T-cell (primary cell): ENCODE results near the gene GABBR2. TPM values are rescaled to one million over a fixed set of nuclear protein-coding genes. Genes with fewer than 3 reads are reported as not detected.

Source experiments
- ATAC-seq, 4 experiments: fragments of 200-7000 bp in 3 of 4; fragments of 150-1000 bp in 1 of 4; cut with Tn5 transposase; replicated peaks in 1 of 4; 1 replicate in 3 of 4; 2 replicates in 1 of 4; pipeline ENCODE4 v1.10.0; 2021; ENCODE audit warnings: moderate library complexity in 3 of 4, mild to moderate bottlenecking in 2 of 4, moderate number of reproducible peaks in 1 of 4
- CTCF ChIA-PET, 2 donors: fragments of 300-600 bp; sonication (Branson Sonifier 250); formaldehyde crosslinking; loops; one replicate each; lab custom pipeline; 2022; ENCODE audit warnings: antibody characterized with exemption in 2 of 2; lab: Charles Lee
- POLR2A ChIA-PET, 2 donors: fragments of 300-600 bp; sonication (Branson Sonifier 250); formaldehyde crosslinking; loops; one replicate each; lab custom pipeline; 2022; ENCODE audit warnings: antibody characterized with exemption in 2 of 2; lab: Charles Lee
- DNase-seq, 35 experiments: peaks; one replicate each; pipeline versions ENCODE4 v3.0.0 to v3.0.0-alpha.2; 2013 to 2023
- H3K27ac ChIP-seq: one replicate; pipeline ENCODE4 v1.5.1; 2013; ENCODE audit warnings: low read length
- H3K27me3 ChIP-seq, 2 experiments: replicated peaks in 1 of 2; 1 replicate in 1 of 2; 2 replicates in 1 of 2; pipeline versions ENCODE4 v1.6.1 to v1.7.0; 2013; ENCODE audit warnings: low read length in 1 of 2, mixed read lengths in 1 of 2; ENCODE audit not compliant: control insufficient read depth in 2 of 2, insufficient read depth in 2 of 2; ENCODE audit errors: extremely low read depth in 1 of 2
- H3K36me3 ChIP-seq, 2 donors: 1 replicate in 1 of 2; 2 replicates in 1 of 2; pipeline versions ENCODE4 v1.6.1 to v1.7.0; 2013; ENCODE audit warnings: low read length in 1 of 2; ENCODE audit not compliant: control insufficient read depth in 2 of 2, insufficient read depth in 1 of 2; ENCODE audit errors: extremely low read depth in 1 of 2
- H3K4me1 ChIP-seq, 2 experiments: 1 replicate in 1 of 2; 2 replicates in 1 of 2; pipeline versions ENCODE4 v1.6.1 to v1.7.0; 2013; ENCODE audit warnings: low read length in 2 of 2, mixed read lengths in 1 of 2; ENCODE audit not compliant: insufficient read depth in 2 of 2, control insufficient read depth in 1 of 2; ENCODE audit errors: extremely low read depth in 1 of 2
- H3K4me3 ChIP-seq, 2 donors: 1 replicate in 1 of 2; 2 replicates in 1 of 2; pipeline versions ENCODE4 v1.5.1 to v1.7.0; 2013; ENCODE audit warnings: mild to moderate bottlenecking in 2 of 2, low read length in 1 of 2, moderate library complexity in 1 of 2; ENCODE audit not compliant: control insufficient read depth in 1 of 2; ENCODE audit errors: extremely low read depth in 1 of 2
- H3K9me3 ChIP-seq: 2 replicates; pipeline ENCODE4 v1.7.0; 2013
- H3K27ac Mint-ChIP-seq, 2 donors: one replicate each; pipeline ENCODE4 v1.8.0; 2020 to 2021; ENCODE audit warnings: mild to moderate bottlenecking in 2 of 2, mixed read lengths in 2 of 2
- H3K27me3 Mint-ChIP-seq, 2 donors: one replicate each; pipeline ENCODE4 v1.8.0; 2021 to 2022; ENCODE audit warnings: mixed read lengths in 2 of 2
- H3K36me3 Mint-ChIP-seq: one replicate; pipeline ENCODE4 v1.8.0; 2021; ENCODE audit warnings: mixed read lengths
- H3K4me1 Mint-ChIP-seq, 3 donors: one replicate each; pipeline ENCODE4 v1.8.0; 2020 to 2022; ENCODE audit warnings: mixed read lengths in 3 of 3, mild to moderate bottlenecking in 1 of 3
- H3K4me3 Mint-ChIP-seq, 3 donors: one replicate each; pipeline ENCODE4 v1.8.0; 2020 to 2022; ENCODE audit warnings: mild to moderate bottlenecking in 3 of 3, mixed read lengths in 3 of 3, moderate library complexity in 3 of 3
- H3K9me3 Mint-ChIP-seq, 3 donors: one replicate each; pipeline ENCODE4 v1.8.0; 2020 to 2022; ENCODE audit warnings: mixed read lengths in 3 of 3
- WGBS: methylation state at CpG from one replicate; pipeline ENCODE4 v1.1.5; 2013; ENCODE audit warnings: missing lambda C conversion rate; ENCODE audit not compliant: insufficient coverage; 5-methylcytosine and 5-hydroxymethylcytosine counted together
- total RNA-seq, 35 experiments: library from RNA in 6 of 35; stranded (reverse) in 6 of 35; fragments of 120-200 nt in 1 of 35; gene quantifications; one replicate each; pipeline versions ENCODE4 v1.2.1 to v1.2.4 and lab custom pipeline; 2013 to 2026

The GABBR2 gene
- total RNA-seq, 5 donors from 2014 or later (not counting 1 experiment from before 2014, with no cell fraction given) = 0.03 TPM; not detected in 4

DNA sequence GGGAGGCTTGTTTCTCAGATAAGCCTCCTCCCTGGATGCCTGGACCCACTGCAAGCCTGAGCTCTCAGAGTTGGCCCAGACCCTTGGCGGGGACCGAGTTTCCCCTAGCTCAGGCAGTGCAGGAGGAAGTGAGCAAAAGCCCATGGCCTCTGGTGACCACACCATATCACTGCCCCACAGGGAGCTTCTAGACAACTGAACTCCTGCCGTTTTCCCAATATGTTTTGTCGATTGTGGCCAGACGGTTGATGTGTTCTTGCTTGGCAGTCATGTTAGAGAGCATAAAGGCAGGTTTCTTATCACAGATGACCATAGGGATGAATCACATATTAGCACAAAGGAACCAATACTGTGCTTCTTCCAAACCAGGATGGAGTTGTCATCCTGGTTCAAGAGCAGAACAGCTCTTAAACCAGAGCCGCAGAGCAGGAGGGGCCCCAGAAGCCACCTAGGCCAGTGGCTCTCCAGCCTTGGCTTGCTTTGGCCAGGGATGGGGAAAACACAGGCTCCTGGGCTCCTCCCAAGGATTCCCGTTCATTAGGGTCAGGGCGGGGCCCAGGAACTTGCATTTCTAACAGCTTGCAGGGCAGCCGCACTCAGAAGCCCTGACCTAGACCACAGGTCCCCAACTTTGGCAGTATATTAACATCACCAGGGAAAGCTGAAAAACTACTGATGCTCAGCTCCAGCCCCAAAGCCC, 340.2 kb downstream of the GABBR2 start:
- DNase-seq (no peak), ATAC-seq (no peak)
- Mint-ChIP-seq H3K36me3 (peaks cover 4% of the 10 kb centered on the region), H3K27me3 (peaks cover 12 to 18% of the 10 kb centered on the region in 2 donors), H3K4me3 (no peak overlapping the region), H3K9me3 (peaks cover 5 to 24% (median 16%) of the 10 kb centered on the region in 3 donors), H3K4me1 (no peaks in the 10 kb centered on the region), H3K27ac (no peak overlapping the region)
- Histone ChIP-seq H3K4me1 (no peaks in the 10 kb centered on the region), H3K27ac (no peak overlapping the region), H3K9me3 (peaks cover 3% of the 10 kb centered on the region), H3K36me3 (no peaks in the 10 kb centered on the region), H3K27me3 (peaks cover 2 to 22% of the 10 kb centered on the region in 2 experiments), H3K4me3 (no peak overlapping the region)
- CTCF ChIA-PET = no interaction called here
- WGBS = 92% methylated on average over 6 of the region's 9 CpGs
- POLR2A ChIA-PET = interaction anchor here in 1 of 2 donors (0.7 kb wide), 1 partner anchor 23 kb away, joined by 4 read pairs; no protein-coding TSS in a partner anchor

- H3K36me3 Mint-ChIP-seq = peaks cover 4% of the 10 kb centered on the region
- 94% methylated on average over 4 of the region's 5 CpGs for WGBS
- Histone ChIP-seq H3K9me3 (peaks cover 3% of the 10 kb centered on the region), H3K36me3 (no peaks in the 10 kb centered on the region), H3K27ac (no peak overlapping the region), H3K4me1 (no peaks in the 10 kb centered on the region), H3K4me3 (no peak overlapping the region), H3K27me3 (peaks cover 2 to 22% of the 10 kb centered on the region in 2 experiments)
- no peak overlapping the region for H3K27ac Mint-ChIP-seq
- ChIA-PET CTCF (no interaction called here), POLR2A (interaction anchor here in 1 of 2 donors (0.7 kb wide), 1 partner anchor 23 kb away, joined by 4 read pairs; no protein-coding TSS in a partner anchor)
- no peaks in the 10 kb centered on the region for H3K4me1 Mint-ChIP-seq
- ATAC-seq (no peak), DNase-seq (no peak)
- H3K4me3 Mint-ChIP-seq = no peak overlapping the region
- peaks cover 5 to 24% (median 16%) of the 10 kb centered on the region in 3 donors for H3K9me3 Mint-ChIP-seq
- peaks cover 12 to 18% of the 10 kb centered on the region in 2 donors for H3K27me3 Mint-ChIP-seq
These were observed 340.8 kb downstream of the GABBR2 start for GRCh38 chr9:98367923-98368322.

GRCh38 chr9:98367371-98367900, 341.3 kb downstream of the GABBR2 start:
- H3K27me3 Mint-ChIP-seq = peaks cover 12 to 20% of the 10 kb centered on the region in 2 donors
- ATAC-seq (no peak), DNase-seq (no peak)
- peaks cover 5 to 24% (median 16%) of the 10 kb centered on the region in 3 donors for H3K9me3 Mint-ChIP-seq
- Histone ChIP-seq H3K9me3 (peaks cover 3% of the 10 kb centered on the region), H3K27ac (no peak overlapping the region), H3K27me3 (peaks cover 2 to 22% of the 10 kb centered on the region in 2 experiments), H3K4me1 (no peaks in the 10 kb centered on the region), H3K4me3 (no peak overlapping the region), H3K36me3 (no peaks in the 10 kb centered on the region)
- WGBS = 50% methylated on average over 1 of the region's 5 CpGs
- CTCF ChIA-PET = interaction anchor here in 1 of 2 donors (0.7 kb wide), 1 partner anchor 47 kb away, joined by 3 read pairs; no protein-coding TSS in a partner anchor
- H3K4me3 Mint-ChIP-seq = no peak overlapping the region
- H3K4me1 Mint-ChIP-seq = no peaks in the 10 kb centered on the region
- no peak overlapping the region for H3K27ac Mint-ChIP-seq
- H3K36me3 Mint-ChIP-seq = peaks cover 4% of the 10 kb centered on the region
- POLR2A ChIA-PET = no interaction called here

DNA sequence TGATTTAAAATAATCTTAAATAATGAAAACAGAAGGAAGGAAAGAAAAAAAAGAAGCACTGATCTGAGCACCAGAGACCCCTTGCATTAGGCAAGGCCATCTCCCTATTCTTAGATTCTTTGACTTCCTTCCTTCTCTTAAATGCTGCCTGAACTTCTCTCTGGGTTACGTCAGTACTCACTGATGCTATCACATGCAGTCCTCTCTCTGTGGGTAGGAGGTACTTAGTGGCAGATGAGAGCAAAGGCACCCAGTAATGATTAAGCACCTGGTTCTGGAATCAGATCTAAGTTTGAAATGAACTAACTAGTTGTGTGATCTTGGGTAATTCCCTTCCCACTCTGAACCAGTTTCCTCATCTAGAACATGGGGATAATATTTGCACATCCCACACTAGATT, 343.0 kb downstream of the GABBR2 start:
- peaks cover 4% of the 10 kb centered on the region for H3K36me3 Mint-ChIP-seq
- Histone ChIP-seq H3K9me3 (peaks cover 3% of the 10 kb centered on the region), H3K4me1 (no peaks in the 10 kb centered on the region), H3K27ac (no peak overlapping the region), H3K27me3 (peaks cover 2 to 21% of the 10 kb centered on the region in 2 experiments), H3K4me3 (no peak overlapping the region), H3K36me3 (no peaks in the 10 kb centered on the region)
- no peak overlapping the region for H3K4me3 Mint-ChIP-seq
- POLR2A ChIA-PET = no interaction called here
- H3K27ac Mint-ChIP-seq = no peak overlapping the region
- peaks cover 5 to 24% (median 16%) of the 10 kb centered on the region in 3 donors for H3K9me3 Mint-ChIP-seq
- ATAC-seq = no peak
- no peak for DNase-seq
- CTCF ChIA-PET = no interaction called here
- no peaks in the 10 kb centered on the region for H3K4me1 Mint-ChIP-seq
- no CpG with 5 or more reads among the region's 1 CpG for WGBS
- peaks cover 17 to 33% of the 10 kb centered on the region in 2 donors for H3K27me3 Mint-ChIP-seq

GRCh38 chr9:98365227-98365669, 343.5 kb downstream of the GABBR2 start:
- peaks cover 3% of the 10 kb centered on the region for H3K9me3 ChIP-seq
- Mint-ChIP-seq H3K27me3 (peaks cover 17 to 33% of the 10 kb centered on the region in 2 donors), H3K27ac (no peak overlapping the region), H3K36me3 (peaks cover 4% of the 10 kb centered on the region), H3K9me3 (peaks cover 5 to 24% (median 16%) of the 10 kb centered on the region in 3 donors), H3K4me1 (no peaks in the 10 kb centered on the region), H3K4me3 (no peak overlapping the region)
- no peaks in the 10 kb centered on the region for H3K4me1 ChIP-seq
- WGBS = no CpG with 5 or more reads among the region's 1 CpG
- no peak overlapping the region for H3K27ac ChIP-seq
- DNase-seq (peak in 1 of 35 experiments; percentile 10), ATAC-seq (no peak)
- ChIA-PET CTCF (no interaction called here), POLR2A (no interaction called here)
- no peaks in the 10 kb centered on the region for H3K36me3 ChIP-seq
- no peak overlapping the region for H3K4me3 ChIP-seq
- H3K27me3 ChIP-seq = peaks cover 2 to 26% of the 10 kb centered on the region in 2 experiments

DNA sequence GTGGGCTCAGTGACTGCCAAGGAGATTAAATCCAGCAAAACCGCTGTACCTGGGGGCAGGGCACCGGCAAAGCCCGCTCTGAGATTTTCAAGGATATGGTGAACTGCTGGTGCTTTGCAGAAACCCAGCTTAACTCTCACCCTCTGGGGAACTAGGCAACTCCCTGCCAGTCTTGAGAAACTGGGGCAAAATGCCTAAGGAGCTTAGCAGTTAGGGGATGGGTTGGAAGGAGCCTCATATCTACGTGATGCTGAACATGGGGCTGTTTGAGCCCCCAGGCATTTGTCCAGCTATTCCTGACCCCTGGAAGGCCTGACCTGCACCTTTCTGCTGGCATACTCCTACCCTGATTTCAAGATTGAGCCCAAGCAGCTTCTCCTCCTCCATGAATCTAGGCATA, 344.6 kb downstream of the GABBR2 start:
- ChIA-PET POLR2A (no interaction called here), CTCF (no interaction called here)
- WGBS = 76% methylated on average over 3 of the region's 4 CpGs
- Mint-ChIP-seq H3K27ac (no peak overlapping the region), H3K27me3 (peaks cover 22 to 29% of the 10 kb centered on the region in 2 donors), H3K4me3 (no peak overlapping the region), H3K36me3 (peaks cover 4% of the 10 kb centered on the region), H3K9me3 (peaks cover 5 to 24% (median 16%) of the 10 kb centered on the region in 3 donors), H3K4me1 (no peaks in the 10 kb centered on the region)
- Histone ChIP-seq H3K9me3 (peaks cover 3% of the 10 kb centered on the region), H3K4me1 (no peaks in the 10 kb centered on the region), H3K36me3 (no peaks in the 10 kb centered on the region), H3K4me3 (no peak overlapping the region), H3K27ac (no peak overlapping the region), H3K27me3 (peaks cover 2 to 23% of the 10 kb centered on the region in 2 experiments)
- DNase-seq (no peak), ATAC-seq (no peak)
